ENCODE data around the gene POLE.

DNA sequence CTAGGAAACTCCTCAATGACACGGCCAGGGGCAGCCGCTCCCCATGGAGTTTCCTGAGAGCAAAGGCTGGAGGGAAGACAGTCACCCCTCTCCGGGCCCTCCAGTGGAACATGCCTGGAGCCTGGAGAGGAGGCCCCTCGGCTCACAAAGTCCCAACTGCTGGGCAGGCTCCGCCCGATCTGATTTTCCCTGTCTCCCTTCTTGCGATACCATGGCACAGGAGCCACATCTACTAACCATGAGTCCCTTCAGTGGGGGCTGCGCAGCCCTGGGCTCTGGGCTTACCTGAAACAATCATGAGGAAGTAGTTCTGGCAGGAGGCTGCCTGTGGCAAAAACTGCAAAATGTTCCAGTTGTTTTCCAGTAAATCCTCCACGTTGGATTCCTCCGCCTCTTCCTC lies 53.2 kb downstream of the POLE start:
- TF ChIP-seq, protein P1, sequence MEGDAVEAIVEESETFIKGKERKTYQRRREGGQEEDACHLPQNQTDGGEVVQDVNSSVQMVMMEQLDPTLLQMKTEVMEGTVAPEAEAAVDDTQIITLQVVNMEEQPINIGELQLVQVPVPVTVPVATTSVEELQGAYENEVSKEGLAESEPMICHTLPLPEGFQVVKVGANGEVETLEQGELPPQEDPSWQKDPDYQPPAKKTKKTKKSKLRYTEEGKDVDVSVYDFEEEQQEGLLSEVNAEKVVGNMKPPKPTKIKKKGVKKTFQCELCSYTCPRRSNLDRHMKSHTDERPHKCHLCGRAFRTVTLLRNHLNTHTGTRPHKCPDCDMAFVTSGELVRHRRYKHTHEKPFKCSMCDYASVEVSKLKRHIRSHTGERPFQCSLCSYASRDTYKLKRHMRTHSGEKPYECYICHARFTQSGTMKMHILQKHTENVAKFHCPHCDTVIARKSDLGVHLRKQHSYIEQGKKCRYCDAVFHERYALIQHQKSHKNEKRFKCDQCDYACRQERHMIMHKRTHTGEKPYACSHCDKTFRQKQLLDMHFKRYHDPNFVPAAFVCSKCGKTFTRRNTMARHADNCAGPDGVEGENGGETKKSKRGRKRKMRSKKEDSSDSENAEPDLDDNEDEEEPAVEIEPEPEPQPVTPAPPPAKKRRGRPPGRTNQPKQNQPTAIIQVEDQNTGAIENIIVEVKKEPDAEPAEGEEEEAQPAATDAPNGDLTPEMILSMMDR (IDR thresholded peaks at IDR 0.05; ENCODE audit: poor library complexity) = no peak
- no peak for TF ChIP-seq EZH2 (IDR thresholded peaks at IDR 0.05; ENCODE audit: borderline replicate concordance)

All from hepatocyte (in vitro differentiated cells).